GM19238 (cell line): ENCODE results near the gene PKD1.
"Not testable (repeated sequence)": the region's sequence is repeated elsewhere in the genome, so short reads cannot be mapped to it uniquely, and the experiment has no call there.

ENCODE experiments used
- DNase-seq: peaks from one replicate; pipeline ENCODE4 v3.0.0; 2011; ENCODE audit warnings: low spot score; ENCODE audit not compliant: insufficient read length

Gene PKD1

GRCh38 chr16:2124694-2125444 is 10.8 kb downstream of the PKD1 start:
- not testable (repeated sequence) for DNase-seq

DNA sequence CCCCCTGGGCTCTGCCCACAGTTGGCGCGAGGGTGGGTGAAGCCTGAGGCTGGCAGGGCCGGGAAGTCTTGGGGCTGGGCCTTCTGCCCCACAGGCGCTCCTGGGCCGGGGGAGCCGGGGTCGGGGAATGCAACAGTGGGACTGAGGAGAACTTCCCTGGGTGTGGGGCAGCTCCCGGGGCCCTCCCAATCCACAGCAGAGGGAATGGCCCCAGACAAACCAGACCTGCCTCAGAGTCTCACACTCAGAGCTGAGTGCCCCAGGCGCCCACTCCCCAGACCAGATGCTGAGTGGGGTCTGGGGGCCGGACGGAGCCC is 11.4 kb downstream of the PKD1 start:
- not testable (repeated sequence) for DNase-seq

GRCh38 chr16:2123706-2124376 is 11.9 kb downstream of the PKD1 start:
- DNase-seq, result not testable (repeated sequence)

DNA sequence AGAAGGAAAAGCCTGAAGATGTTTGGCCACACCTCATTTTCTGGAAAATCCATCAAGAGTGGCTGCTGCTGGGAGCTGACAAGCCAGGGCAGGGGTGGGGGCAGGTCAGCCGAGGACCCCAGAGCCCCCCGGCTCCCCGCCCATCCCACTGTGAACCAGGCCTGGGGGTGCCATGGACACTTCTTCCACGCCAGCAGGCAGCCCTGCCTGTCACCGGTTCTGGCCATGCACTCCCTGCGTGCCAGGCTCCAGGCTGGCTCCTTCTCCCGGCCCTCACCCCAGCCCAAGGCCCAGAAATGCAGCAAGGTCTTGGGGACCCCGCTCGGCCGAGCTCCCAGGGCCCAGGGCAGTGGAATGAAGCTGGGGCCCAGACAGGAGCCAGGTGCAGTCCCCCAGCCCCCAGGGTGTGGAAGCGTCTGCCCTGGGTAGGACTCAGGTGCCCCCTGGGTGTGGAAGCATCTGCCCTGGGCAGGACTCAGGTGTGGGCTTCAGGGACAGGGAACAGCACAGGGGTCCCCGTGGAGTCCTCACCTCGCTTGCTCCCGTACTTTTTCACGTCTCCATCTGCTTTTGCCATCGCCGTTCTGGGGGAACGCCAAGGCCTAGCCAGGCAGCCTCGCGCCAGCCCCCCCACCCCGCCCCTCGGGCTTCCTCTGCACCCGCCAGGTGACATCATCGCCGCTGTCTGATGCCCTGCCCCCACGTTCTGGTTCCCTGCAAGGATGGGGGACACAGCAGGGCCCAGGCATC is 12.6 kb downstream of the PKD1 start:
- DNase-seq, result not testable (repeated sequence)

DNA sequence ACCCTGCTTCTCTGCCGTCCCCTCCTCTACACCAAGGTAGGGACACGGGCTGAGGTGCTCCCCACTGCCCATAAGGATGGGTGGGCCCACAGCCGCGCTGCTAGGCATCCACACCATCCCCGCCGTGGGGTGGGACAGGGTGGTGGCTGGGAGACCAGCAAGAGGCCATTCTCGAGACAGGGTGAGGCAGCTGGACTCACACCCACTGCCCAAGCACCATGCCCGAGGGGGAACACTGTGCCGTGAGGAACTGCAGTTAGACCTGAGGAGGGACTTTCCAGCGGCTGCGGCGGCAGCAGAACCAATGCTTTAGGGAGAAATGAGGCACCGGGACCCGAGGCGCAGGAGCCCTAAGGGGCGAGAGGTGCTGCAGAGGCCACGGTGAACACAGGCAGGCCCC is 13.3 kb downstream of the PKD1 start:
- DNase-seq, result no peak

DNA sequence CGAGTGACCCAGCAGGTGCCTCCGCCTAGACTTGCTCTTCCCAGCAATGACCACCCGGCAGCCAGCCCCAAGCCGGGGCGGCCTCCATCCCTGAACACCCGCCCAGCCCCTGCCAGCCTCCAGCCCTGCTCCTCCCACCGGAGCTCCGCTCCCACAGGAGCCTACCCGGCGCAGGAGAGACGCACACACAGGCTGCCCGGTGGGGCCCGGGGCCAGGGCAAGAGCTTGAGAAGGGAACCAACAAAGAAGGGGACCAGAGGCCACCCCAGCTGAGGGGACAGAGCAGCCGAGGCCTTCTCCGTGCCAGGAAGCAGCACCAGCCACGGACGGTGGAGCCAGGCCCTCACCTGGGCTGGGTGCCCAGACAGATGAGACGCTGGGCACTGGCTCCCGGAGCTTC is 13.8 kb downstream of the PKD1 start:
- DNase-seq, result no peak

DNA sequence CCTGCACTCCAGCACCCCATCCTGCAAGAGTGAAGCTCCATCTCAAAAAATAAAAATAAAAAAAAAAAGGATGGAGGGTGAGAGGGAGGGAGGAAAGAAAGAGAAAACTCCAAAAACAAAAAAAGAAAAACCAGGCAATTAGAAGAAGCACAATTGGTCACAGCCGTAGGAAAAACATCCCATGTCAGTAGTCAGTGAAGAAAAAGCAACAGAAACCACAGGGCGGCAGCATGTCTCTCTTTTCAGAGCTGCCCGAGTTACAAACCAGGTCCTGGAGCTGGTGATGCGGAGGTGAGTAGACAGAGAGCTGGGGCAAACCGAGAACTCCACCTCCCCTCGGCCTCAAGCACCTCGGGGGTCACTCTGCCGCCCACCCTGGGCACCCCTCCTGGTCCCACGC is 14.4 kb downstream of the PKD1 start:
- DNase-seq, result not testable (repeated sequence)

- not testable (repeated sequence) for DNase-seq
Measured at GRCh38 chr16:2117960-2118722, 17.6 kb downstream of the PKD1 start.

DNA sequence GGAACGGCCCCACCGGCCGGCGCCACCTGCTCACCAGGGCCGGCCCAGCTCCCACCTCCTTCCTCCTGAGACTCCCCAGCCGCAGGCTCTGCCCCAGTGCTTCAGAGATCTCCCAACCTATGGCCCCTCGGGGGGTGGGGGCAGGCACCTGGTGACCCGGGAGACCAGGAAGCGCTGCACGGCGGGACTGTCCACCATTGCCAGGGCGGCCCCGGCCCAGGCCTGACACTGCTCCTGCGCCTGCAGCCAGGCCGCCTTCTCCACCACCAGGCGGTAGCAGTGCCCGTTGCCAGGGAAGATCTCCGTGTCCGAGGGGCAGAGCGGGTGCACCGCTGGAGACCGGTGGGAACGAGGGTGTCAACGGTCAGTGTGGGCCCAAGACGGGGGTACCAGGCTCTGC is 18.4 kb downstream of the PKD1 start:
- not testable (repeated sequence) for DNase-seq

DNA sequence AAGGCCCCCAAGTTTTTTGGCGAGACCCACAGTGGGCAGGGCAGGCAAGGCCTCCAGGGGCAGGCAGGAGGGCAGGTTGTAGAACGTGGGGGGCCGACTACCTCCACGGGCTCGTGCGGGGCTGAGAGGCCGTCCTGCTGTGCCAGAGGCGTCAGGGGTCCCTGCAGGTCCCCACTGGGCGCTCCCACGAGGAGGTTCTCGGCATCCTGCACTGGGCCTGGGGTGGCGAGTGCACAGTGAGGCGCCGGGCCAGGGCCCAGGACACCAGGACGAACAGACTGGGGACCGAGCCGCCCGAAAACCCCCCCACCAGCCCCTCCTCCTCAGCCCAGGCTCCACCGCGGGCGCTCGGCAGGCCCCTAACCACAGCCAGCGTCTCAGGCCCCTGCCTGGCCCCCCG is 19.3 kb downstream of the PKD1 start:
- not testable (repeated sequence) for DNase-seq

DNA sequence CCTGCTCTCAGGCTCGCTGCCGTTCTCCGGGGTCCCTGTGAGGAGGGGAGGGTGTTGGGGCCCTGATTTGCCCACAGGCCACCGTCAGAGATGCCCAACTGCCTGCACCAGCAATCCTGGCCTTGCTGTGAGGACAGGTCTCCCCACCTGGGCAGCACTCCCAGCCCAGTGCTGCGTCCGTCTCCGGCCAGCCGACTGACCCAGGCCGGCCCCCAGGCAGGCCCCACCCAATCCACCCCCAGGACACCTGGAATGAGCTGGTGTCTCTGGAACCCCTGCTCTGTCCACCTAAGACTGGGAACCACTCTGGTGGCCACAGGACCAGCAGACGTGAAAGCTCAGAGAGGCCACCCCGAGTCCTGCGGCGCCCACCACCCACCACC is 20.1 kb downstream of the PKD1 start:
- DNase-seq, result no peak

DNA sequence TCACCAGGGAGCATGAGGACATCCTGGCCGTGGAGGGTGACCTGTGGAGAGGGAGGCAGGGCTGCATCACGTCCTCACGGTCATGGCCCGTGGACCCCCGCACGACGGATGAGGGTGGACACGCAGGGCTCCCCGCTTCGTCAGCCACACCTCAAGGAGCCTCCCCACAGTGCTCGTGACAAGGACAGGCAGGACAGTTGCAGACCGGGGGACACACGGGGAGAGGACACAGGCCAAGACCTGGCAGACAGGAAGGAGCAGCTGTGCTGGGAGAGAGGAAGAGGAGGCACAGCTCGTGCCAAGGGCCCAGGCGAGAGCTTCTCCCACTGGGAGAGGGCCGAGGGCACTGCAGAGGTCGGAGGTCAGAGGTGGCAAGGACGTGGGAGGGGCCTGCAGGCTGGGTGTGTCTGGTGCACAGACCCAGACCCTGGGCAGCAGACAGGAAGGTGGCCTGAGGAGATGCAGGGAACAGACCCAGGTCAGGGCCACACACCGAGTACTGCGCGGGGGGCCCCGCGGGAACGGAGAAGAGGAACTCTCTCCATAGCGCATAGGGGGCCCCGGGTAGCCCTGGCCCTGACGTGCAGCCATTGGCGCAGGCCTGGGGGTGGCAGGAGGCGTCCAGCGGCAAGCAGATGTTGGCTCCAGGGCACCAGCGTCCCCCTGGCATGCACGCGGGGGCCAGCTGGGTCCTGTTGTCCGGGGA is 20.7 kb downstream of the PKD1 start:
- not testable (repeated sequence) for DNase-seq

- DNase-seq, result not testable (repeated sequence)
Measured at GRCh38 chr16:2114225-2114624, 21.5 kb downstream of the PKD1 start.

DNA sequence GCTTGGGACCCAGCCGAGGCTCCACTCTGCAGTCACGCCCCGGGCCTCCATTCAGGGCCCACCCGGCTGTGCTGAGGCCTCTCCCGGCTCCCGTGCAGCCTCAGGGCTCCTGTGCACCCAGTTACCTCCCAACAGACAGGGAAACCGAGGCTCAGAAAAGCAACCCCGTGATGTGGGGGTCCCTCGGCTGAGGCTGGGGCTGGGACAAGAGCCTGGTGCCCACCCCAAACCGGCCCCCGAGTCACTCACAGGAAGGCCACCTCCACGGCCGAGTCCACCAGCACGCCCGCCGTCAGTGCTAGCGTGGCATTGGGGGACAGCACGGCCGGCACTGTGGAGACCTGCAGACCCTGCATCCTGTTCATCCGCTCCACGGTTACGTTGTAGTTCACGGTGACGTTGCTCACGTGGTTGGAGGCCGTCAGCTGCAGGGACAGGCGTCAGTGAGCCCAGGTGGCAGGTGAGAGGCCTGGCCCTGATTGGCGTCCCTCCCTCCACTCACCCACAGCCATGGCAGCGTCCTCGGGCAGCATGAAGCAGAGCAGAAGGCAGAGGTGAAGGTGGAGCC is 23.1 kb downstream of the PKD1 start:
- DNase-seq, result not testable (repeated sequence)

DNA sequence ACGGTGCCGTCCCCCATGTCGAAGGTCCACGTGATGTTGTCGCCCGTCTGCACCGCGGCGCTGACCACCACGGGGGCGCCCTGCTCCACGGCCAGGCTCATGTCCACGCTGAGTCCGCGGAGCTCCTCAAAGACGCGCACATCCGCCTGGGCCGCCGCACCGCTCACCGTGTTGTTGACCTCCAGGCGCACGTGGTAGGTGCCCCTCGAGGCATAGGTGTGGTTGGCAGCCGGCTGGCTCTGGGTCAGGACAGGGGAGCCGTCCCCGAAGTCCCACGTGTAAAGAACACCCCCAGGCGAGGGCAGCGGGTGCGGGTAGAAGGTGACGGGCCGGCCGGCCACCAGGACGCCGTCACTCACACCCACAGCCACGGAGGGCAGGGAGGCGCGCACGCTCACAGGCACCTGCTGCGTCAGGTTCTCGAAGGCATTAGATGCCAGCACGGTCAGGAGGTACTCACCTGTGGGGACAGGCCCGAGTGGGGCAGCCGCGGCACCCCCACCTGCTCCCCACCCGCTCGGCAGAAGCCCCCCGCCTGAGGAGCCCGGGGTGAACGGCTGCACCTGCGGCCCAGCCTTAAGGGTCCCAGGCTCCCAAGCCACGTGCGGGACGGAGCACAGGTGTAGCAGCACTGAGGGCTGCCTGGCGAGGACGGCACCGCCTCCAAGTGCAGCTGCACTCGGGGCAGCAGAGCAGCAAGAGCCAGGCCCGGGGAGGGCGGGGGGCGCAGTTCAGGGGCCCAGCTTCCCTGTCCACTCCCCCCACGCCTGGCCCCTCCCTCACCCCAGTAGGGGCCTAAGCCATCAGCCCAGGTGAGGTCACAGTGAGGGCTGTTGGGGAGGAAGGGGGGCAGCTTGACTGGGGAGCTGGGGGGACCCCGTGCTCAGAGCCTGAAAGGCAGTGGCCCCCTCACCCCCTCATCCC is 24.0 kb downstream of the PKD1 start:
- not testable (repeated sequence) for DNase-seq

GRCh38 chr16:2111009-2111353 is 24.7 kb downstream of the PKD1 start:
- DNase-seq, result not testable (repeated sequence)

DNA sequence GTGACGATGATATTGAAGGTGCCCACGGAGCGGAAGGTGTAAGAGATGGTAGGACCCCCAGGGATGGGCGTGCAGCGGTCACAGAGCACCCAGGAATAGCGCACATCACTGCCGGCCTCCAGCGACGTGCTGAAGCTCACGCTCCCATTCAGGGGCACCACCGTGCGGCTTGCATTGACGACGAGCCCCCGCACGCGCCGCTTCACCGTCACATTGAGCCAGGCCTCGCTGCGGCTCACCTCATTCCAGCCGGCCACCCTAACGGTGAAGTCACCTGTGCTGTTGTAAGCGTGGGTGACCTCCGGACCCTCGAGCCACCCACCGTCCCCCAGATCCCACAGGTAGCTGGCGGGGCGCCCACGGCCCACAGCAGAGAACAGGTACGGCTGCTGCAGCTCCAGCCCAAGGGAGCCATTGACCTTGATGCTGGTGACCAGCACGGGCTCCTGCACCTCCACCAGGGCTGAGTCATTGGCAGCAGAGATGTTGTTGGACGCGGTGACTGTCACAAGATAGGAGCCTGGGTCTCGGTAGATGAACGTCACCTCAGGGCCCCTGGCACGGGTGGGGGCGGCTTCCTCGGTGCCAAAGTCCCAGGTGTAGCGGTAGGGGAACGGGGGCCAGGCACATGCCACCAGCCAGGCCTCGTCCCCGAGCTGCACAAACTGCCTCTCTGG is 25.2 kb downstream of the PKD1 start:
- DNase-seq, result not testable (repeated sequence)

DNA sequence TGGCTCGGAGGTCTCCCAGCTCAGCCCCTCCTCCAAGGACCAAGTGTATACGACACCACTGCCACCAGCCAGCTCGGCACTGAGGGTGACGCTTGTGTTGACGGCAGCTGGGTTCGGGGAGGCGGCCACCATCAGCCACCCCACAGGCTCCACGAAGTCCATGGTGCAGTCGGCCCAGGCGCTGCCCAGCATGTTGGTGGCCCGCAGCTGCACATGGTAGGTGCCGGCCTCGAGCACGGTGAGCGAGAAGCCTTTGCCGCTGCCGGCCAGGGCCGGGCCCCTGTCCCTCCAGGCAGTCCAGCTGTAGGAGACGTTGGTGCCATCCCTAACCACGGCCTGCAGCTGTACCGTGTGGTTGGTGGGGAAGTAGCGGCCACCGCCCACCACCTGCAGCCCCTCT is 25.8 kb downstream of the PKD1 start:
- DNase-seq, result not testable (repeated sequence)

- not testable (repeated sequence) for DNase-seq
Measured at GRCh38 chr16:2109271-2109580, 26.5 kb downstream of the PKD1 start.
